Activated CD4-positive, alpha-beta T cell treated with anti-CD3 and anti-CD28 coated beads, Interleukin-2, amount 50 U/mL, for 48 hours (primary cell): Measurements from ENCODE around the gene COPB1.

Experiments used
- DNase-seq, 2 experiments: peaks; one replicate each; pipeline ENCODE4 v3.0.0-alpha.2; 2020

COPB1 gene

GRCh38 chr11:14424096-14424495 is 75.5 kb downstream of the COPB1 start:
- DNase-seq: no peak

GRCh38 chr11:14423633-14424032 is 76.0 kb downstream of the COPB1 start:
- DNase-seq: no peak

- no peak for DNase-seq
These were observed 76.8 kb downstream of the COPB1 start for GRCh38 chr11:14422814-14423182.

GRCh38 chr11:14422052-14422813 is 77.4 kb downstream of the COPB1 start:
- DNase-seq: no peak

GRCh38 chr11:14420223-14420622 is 79.4 kb downstream of the COPB1 start:
- DNase-seq: no peak

- DNase-seq: no peak
These were observed 80.7 kb downstream of the COPB1 start for GRCh38 chr11:14418801-14419417.

- DNase-seq: no peak
These were observed 81.8 kb downstream of the COPB1 start for GRCh38 chr11:14417617-14418374.

- no peak for DNase-seq
These were observed 82.4 kb downstream of the COPB1 start for GRCh38 chr11:14417186-14417585.

GRCh38 chr11:14414470-14415461 is 84.8 kb downstream of the COPB1 start:
- DNase-seq: peak; percentile 68 to 78

- DNase-seq: peak; percentile 8 to 19
These were observed 86.1 kb downstream of the COPB1 start for GRCh38 chr11:14413307-14414069.

GRCh38 chr11:14411818-14412217 is 87.8 kb downstream of the COPB1 start:
- DNase-seq: no peak

GRCh38 chr11:14409891-14410290 is 89.7 kb downstream of the COPB1 start:
- no peak for DNase-seq

- DNase-seq: no peak
These were observed 91.0 kb downstream of the COPB1 start for GRCh38 chr11:14408612-14409011.
